ACHN (cell line): ENCODE data around the gene SOX8.

Experiments used
- DNase-seq: peaks from one replicate; pipeline ENCODE4 v3.0.0-alpha.2; 2015
- in situ Hi-C: cut with HindIII; loops from 2 replicates; pipeline ENCODE4 v1.10.0; 2017; ENCODE audit warnings: low sequenced_read_pairs, low pct_ligation_motif_present, low pct_unique_long_range_greater_than_20kb

SOX8 gene

DNA sequence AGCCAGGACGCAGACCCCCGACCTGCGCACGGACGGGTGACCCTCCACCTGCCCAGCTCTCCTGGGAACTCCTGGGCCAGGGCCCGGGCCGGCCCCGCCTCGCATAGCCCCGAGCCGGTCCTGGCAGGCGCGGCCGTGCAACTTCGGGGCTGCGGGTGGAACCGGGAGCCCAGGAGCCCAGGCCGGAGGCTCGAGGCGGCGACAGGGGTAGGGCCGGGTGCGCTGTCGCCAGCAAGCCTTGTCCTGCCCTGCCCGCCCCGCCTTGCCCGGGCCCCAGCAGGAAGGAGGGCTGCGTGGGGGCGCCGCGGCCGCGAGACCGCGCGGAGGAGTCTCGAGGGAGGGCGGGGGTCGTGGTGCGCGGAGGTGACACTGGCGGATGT lies 11.2 kb upstream of the SOX8 start:
- no peak for DNase-seq

DNA sequence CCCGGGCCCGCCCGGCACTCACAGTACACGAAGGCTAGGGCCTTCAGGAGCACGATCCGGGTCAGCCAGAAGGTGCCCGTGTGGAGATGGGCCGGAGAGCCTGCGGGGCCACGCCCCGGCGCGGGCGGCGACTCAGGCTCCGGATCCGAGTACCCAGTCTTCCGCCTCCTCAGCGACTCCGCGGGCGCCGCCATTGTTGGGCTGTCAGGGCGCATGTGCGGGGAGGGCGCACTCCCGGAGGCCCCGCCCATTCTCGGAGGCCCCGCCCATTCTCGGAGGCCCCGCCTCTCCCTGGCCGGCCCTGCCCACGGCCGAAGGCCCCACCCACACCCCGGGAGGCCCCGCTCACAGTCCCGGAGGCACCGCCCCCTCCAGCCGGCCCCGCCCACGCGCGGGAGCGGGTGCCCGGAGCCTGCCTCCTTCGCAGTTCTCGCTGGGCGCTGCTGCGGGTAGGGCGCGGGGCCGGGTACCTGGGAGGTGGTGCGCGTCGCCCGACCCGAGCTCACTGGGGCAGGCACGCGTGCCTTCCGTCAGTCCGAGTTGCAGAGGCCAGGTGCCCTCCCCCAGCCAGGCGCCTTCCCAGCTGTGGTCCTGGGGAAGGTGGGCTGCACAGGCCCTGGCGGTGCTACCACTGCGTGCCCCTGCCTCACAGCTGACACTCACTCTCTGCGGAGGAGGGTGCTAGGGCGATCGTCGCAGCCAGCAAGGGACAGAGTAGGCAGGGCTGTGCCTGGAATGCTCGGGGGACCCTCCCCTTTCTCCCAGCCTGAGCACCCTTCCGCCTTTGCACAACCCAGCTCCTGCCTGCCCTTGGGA lies 10.6 kb upstream of the SOX8 start, which contains the start of gene LMF1:
Gene LMF1, minus strand, starts transcription at position 219 of the 816 bp plus-strand sequence. Its CDS starts 4 bp downstream, at position 215.
- peak; percentile 92 for DNase-seq
- in situ Hi-C loops, result no loop called here

More for the DNA sequence above, 11.2 kb upstream of the SOX8 start:
- in situ Hi-C loops, result no loop called here

DNA sequence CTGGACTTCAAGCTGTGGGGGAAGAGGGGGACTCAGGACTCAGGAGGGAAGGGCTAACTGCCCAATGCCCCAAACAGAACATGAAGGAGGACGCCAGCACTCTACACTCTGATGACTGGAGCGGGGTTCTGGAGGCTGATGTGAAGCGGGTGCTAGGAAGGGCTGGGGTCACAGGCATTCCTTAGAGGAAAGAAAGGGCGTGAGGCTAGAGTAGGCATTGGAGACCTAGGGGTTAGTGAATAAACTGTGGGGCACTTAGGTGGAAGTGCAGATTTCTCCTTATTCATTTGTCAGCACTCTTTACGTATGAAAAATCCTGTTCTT lies 10.0 kb upstream of the SOX8 start:
- in situ Hi-C loops, result no loop called here
- no peak for DNase-seq

DNA sequence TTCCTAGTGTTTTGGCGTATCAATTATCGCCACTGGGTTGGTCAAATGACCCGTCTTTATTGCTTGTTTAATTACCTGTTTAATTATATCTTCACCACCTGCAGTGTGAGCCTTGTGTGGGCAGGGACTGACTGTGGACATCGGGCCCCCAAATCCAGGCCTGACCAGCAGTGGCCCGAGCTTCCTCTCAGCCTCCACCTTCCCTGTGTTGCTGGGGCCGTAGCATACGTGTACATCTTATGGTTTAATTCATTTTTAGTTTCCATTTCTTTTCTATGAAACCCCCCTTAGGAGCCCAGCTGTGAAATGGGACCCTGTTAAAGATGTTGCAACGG lies 9.6 kb upstream of the SOX8 start:
- no peak for DNase-seq
- in situ Hi-C loops, result no loop called here

DNA sequence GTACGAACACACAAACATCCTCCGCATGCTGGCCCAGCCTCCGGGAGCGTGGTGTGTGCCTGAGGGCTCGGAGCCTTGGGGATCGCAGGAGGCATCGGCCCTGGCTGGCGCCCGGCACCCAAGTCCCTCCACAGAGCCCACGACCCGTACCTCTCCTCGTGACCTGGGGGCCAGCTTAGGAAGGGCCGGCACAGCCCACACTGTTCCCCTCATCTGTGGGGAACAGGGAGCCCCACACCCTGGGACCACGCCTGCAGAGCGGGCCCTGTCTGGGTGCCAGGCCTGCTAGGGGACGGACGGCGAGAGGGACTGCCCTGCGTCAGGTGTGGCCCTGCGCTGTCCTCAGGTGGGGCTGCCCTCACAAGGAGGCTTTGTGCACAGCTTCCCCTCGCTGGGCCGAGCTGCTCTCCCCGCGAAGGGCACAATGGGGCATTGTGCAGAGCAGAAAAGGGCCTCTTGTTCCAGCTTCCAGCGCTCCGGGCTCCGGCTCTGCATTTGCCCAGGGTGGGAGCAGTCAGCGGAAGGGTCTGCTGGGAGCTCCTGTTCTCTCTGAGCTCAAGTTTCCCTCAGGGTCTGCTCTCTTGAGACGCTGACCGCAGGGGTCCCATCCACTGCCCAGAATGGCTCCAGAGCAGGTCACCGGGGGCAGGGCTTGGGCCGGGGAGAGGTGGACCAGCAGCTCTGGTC lies 9.1 kb upstream of the SOX8 start:
- in situ Hi-C loops, result no loop called here
- no peak for DNase-seq

DNA sequence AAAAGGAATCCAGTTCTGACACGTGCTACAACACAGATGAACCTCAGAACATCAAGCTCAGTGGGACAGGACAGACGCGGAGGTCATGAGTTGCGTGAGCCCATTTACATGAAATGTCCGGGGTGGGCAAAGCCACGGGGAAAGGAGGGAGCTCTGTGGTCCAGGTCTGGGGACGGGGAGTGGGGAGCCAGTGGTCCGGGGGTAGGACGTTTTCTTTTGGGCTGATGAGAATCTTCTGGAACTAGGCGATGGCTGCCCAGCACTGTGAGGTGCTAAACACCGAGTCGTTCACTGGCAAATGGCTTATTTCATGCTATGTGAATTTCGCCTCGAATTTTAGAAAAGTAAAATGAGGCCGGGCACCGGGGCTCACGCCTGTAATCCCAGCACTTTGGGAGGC lies 8.2 kb upstream of the SOX8 start:
- no peak for DNase-seq
- in situ Hi-C loops, result no loop called here

DNA sequence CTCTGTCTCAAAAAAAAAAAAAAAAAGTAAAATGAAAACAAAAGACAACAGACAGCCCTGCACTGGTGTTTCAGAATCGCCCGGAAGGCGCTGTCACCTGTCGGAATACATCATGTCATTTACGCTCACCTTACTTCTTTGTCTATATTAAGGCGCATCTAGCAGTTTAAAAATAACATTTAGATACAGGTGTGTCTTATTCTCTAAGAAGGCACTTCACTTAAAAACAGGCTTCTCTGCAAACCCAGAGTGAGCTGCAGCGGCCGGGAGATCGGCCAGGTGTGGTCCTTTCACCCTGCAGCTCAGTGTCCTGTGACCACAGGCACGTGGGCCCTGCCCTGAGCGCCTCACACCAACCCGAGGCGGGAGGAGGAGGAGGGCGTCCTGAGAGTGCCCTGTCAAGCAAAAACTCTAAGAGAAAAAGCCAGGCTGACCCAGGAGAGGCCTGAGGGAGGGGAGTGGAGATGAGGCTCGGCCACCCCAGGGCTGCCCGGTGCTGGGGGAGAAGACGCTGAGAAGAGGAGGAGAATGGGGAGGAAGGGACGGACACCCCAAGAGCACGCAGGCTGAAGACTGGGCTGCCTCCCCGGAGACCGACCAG lies 7.5 kb upstream of the SOX8 start:
- in situ Hi-C loops, result no loop called here

DNA sequence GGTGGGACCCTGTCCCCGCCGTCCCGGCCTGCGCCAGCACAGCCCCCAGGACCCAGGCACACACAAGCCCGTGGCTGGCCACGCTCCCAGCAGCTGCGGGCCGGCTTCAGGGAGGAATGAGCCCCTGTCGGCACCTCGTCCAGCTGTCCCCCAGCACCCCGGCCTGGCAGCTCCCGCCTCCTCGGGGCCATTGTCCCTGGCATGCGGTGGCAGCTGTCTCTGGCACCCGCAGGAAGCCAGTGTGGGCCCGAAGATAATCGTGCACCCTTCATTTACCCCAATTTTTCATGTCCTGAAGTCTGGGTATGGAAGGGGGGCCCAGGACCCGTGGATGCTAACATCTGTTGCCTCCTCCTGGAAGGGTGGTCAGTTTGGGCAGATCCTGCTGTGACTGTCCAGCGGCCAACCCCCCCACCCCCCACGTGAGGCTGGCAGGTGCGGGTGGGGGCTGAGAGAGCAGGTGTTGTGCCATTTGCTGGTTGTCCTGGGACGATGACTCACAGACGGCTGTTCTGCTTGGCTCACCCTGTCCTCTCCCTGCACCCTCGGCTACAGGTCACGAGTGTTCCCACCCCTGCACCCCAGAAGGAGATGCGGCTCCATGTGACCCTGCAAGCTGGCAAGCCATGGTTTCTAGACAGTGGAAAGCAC lies 6.8 kb upstream of the SOX8 start:
- in situ Hi-C loops, result loop anchor here (25.0 kb wide), 1 partner anchor 137 kb away; no protein-coding TSS in a partner anchor
- DNase-seq, result peak; percentile 25

More for the DNA sequence above, 7.5 kb upstream of the SOX8 start:
- no peak for DNase-seq

DNA sequence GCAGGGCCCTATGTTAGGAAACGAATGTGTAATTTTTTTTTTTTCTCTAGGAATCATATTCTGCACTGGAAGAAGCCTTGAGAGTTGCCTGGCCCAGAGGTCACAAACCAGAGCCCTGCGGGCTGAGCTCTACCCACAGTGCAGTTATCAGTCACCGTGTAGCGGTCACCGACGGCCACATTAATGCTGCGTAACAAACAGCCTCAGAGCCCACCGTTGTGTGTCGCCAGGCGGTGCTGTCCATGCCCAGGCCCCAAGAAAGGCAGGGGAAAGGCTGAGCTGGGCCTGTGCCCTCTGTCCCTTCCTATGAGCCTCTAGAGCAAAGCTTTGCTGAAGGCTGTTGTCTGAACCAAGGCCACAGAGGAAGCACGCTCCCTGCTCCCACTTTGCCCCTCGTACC lies 6.3 kb upstream of the SOX8 start:
- in situ Hi-C loops, result loop anchor here (25.0 kb wide), 1 partner anchor 138 kb away; no protein-coding TSS in a partner anchor
- DNase-seq, result no peak

DNA sequence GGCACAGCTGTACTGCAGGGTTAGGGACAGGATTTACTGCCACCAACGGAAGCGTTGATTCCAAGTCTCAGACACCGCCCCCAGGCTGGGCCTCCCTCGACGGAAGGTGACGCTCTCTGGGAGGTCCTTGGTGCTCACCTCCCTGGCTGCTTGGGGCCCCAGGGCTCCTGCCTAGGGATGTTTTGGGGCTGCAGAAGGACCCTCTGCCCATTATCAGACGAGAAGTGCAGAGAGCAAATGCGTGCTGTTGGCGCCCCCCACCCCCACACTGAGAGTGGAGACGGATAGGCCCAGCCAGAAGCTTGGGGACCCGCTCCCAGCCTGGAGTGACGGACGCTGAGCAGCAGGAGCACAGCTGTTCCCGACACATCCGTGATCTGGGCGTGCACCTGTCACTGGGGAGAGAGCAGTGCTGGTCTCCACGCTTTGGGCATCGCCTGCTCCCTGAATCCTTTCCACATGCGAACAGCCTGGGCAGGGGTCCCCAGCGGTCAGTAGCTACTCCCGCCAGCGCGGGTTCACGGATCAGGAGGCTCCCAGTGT lies 5.1 kb upstream of the SOX8 start:
- in situ Hi-C loops, result loop anchor here (25.0 kb wide), 1 partner anchor 139 kb away; no protein-coding TSS in a partner anchor
- no peak for DNase-seq

DNA sequence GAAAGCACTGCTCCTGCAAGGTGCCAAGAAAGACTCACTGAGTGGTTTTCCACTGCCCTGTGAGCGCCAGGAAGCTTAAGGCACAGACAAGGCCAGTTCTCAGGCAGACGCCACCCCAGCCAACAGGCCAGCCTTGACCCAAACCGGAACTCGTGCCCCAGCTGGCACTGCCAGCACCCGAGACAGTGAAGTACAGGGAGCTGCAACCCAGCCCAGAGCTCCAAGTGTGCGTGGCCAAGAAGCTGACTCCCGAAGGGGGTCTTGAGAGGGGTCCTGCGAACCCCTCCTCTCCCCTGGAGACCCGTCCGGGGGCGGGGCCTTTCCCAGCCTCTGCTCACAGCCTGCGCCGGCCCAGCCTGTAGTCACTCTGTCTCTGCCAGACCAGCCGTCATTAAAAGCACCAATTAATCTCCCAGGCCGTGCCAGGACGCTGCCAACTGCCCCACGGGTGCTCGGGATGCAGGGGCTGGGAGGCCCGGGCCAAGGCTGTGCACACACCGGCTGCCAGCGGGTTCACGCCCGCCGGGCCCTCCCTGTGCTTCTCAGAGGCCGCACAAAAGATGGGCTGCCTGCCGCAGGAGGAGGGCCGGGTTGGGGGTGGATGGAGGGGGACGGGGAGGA lies 4.4 kb upstream of the SOX8 start:
- DNase-seq, result no peak
- in situ Hi-C loops, result loop anchor here (25.0 kb wide), 1 partner anchor 140 kb away; no protein-coding TSS in a partner anchor

DNA sequence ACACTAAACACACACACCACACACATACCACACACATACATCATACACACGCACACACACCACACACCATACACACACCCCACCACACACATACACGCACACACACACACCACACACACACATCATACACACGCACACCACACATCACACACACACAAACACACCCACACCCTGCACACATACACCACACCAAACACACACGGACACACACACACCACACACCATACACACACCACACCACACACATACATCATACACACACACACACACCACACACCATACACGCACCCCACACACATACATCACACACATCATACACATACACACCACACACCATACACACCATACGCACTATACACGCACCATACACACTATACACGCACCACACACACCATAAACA lies 3.7 kb upstream of the SOX8 start:
- in situ Hi-C loops, result loop anchor here (25.0 kb wide), 1 partner anchor 141 kb away; no protein-coding TSS in a partner anchor
- no peak for DNase-seq

DNA sequence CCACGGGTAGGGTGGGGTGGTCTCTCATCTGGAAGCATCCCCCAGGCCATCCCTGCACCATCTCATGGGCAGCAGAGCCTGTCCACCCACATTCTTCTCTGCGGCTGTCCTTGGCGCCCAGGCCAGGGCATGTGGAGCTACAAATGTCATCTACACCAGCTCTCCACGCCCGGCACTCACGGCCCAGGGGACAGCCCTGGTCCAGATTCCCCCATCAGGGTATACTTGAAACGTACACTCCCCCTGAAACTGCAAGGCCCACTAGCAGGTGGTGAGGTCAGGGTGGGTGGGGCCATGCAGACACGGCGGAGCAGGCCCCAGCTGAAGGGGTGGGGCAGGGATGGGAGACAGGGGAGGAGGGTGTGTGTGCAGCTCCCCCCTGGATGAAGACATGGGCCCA lies 3.2 kb upstream of the SOX8 start:
- DNase-seq, result no peak
- in situ Hi-C loops, result loop anchor here (25.0 kb wide), 1 partner anchor 141 kb away; no protein-coding TSS in a partner anchor

DNA sequence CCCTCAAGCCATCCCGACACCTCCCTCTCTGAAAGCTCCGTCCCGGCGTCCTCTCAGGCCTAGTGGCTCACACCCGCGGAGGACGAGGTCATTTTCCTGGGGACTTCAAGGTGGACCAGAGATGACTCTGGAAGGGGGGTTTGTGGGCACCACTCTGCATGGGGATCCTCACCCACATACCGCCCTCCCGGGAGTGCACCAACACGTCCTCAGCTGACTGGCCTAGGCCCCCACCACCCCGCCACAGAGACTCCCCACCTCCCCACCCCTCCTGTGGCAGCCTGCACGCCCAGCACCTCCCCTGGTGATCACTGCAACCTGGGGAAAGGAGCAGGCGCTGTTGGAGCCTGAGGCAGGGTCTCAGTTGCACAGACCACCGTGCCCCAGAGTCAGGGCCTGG lies 2.4 kb upstream of the SOX8 start:
- in situ Hi-C loops, result loop anchor here (25.0 kb wide), 1 partner anchor 142 kb away; no protein-coding TSS in a partner anchor
- DNase-seq, result no peak

DNA sequence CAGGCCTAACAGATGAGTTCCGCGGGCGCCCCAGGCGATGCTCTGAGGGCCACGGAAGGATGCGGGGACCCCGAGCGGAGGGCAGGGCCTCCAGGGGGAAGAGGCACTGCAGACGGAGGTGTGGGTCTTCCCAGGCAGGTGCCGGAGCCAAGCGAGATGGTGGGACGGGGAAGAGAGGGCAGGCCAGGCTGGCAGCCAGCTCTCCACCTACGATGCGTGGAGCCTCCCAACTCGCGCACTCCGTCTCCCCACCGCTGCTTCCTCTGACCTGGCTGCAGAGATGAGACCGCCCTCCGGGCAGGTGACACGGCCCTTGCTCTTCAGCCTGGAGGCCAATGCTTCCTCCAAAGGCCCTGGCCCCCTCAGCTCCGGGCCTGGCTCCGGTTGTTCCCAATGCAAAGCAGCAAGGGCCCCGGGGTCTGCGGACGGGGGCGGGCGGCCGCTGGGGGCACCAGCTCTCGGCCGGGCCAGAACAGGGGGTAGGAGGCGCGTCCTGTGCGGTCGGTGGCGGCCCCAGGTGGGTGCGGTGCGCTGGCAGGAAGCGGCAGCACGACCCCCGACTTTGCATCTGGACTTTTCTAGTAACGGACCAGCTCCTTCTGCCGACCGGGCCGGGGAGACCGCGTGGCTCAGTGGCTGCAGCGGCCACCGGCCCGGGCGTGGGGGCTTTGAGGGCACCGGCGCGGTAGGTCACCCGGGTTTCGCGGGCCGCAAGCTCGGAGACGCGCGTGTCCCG lies 1.5 kb upstream of the SOX8 start:
- in situ Hi-C loops, result loop anchor here (25.0 kb wide), 1 partner anchor 143 kb away; no protein-coding TSS in a partner anchor
- no peak for DNase-seq

DNA sequence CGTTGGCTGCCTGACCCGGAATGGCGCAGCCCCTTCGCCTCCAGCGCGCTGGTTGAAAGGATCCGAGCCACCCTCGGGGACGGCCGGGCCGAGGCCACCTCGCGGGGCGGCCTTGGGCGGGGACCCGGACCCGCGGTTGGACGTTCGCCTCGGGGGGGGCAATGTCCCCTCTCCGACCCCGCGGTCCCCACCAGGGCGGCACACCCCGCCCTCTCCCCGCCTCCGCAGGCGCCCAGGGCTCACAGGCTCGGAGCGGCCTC lies 1.0 kb upstream of the SOX8 start:
- no peak for DNase-seq
- in situ Hi-C loops, result loop anchor here (25.0 kb wide), 1 partner anchor 143 kb away; no protein-coding TSS in a partner anchor

DNA sequence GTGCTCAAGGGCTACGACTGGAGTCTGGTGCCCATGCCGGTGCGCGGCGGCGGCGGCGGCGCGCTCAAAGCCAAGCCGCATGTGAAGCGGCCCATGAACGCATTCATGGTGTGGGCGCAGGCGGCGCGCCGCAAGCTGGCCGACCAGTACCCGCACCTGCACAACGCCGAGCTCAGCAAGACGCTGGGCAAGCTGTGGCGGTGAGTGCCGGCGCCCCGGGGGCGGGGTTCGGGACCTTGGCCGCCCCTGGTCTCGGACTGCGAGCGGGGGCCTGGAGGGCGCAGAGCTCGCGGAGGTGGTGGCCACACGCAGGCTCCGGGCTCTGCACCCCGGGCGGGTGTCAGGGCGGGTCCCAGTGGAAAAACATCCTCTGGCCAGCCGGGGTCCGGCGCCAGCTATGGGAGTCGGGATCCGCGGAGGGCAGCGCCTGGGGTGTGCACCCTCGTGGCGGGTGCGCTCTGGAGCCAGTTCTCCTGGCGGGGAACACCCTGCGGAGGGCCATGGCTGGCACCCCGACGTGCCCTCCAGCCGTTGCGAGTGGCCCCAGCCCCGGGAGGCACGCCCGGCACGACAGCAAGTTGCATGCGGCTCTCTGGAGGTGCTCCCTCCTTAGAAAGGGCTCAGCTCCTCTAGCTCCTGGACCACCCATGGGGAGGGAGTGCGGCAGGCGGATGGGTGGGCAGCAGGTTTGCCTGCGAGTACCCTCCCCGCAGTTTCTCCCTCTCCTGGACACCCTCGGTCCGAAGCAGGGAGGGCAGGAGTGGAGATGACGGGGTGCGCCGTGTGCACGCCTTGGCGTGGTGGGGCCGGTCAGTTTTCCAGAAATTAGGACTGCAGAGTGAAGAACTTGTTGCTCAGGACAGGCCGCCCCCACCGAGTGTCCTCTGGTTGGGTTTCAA lies 824 bp downstream of the SOX8 start:
- in situ Hi-C loops, result loop anchor here (25.0 kb wide), 1 partner anchor 145 kb away; no protein-coding TSS in a partner anchor
- no peak for DNase-seq
